ENCODE measurements around the gene ARCN1.

DNA sequence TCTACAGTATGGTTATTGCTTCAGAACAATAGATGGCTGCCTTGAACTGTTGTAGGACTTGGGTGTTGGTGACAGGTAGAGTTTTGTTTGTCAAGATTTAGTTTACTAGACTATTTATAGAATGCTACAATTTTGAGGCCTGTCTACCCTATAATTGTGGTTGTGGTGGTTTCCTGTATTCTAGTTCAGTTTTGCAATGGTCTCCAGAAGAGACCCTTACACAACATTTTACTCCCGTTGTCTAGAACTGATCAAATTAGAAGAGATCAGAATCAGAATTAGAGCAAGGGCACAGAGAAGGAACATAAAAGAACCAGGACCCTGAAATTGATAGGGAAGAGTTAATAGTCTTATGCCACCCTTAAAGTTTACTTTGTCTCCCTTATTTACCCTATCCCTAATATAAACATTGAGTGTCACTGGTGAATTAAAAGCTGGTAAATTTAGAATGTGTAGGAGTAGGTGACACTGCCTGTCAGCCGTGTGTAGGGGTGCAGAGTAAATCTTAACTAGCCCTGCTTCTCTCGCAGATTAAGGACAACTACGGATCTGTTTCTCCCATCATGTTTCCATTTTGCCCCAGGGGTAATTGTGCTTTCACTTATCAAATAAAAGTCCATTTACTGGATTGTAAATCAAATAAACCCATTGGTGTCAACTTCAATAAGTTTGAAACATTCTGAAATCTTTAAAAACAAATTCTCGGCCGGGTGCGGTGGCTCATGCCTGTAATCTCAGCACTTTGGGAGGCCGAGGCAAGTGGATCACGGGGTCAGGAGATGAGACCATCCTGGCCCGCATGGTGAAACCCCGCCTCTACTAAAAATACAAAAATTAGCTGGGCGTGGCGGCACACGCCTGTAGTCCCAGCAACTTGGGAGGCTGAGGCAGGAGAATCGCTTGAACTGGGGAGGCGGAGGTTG is 24.3 kb downstream of the ARCN1 start:
- TF ChIP-seq CTCF (IDR thresholded peaks at IDR 0.05) (no peak), POLR2A (IDR thresholded peaks at IDR 0.05) (no peak)
